Activated CD8-positive, alpha-beta memory T cell treated with anti-CD3 and anti-CD28 coated beads for 48 hours (primary cell): ENCODE data around the gene PRRT1.
"Not testable (repeated sequence)": the region's sequence is repeated elsewhere in the genome, so short reads cannot be mapped to it uniquely, and the experiment has no call there.

Experiments
- DNase-seq, 3 experiments: peaks; one replicate each; pipeline ENCODE4 v3.0.0-alpha.2; 2020; ENCODE audit warnings: low read depth in 2 of 3, low spot score in 2 of 3

Gene PRRT1

DNA sequence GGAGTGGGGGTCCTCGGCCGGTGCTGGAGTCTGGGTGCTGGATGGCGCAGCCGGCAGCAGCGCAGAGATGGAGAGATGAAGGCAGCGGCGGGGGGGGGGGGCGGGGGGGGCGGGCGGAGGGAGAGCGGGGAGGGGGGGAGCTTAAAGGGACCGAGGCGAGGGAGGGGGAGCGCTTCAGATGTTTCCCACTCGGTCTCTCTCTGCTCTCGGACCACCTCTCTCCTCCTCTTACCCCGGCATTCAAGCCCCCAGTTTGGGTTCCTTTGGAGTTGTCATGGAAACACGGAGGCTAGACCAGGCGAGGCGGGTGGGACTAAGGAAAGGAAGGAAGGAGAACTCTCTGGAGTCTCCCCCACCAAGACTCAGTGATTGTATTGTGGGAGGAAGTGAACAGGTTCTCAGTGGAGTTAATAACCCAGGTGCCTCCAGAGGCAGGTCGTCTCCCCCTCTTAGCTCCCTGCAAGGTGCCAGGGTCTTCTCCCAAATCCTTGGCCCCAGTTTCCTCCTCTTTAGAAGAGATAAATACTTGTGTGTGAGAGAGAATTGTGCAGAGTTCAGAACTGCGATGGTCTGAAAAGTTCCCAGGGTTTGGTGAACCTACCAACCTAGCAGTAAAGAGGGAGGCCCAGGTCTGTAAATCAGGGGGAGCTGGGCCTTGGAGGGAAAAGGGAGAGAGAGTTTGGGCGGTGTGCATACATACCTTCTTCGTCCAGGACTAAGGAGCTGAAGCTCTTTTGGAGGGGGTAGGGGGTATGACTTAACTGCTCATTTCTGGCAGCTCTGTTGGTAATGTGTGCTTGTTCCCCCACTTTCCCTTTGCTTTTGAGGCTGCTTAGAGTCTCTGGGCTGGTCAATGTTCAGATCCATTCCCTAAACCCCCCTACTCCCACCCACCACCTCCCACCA, at the start of gene PRRT1:
TSS of gene PRRT1 (minus strand) at position 77 of the 906 bp plus-strand sequence. CDS start 112 bp downstream, outside the sequence.
- DNase-seq = no peak

GRCh38 chr6:32200711-32201475, 49.2 kb upstream of the PRRT1 start:
- DNase-seq = no peak

GRCh38 chr6:32198866-32199265, 47.1 kb upstream of the PRRT1 start:
- no peak for DNase-seq

DNA sequence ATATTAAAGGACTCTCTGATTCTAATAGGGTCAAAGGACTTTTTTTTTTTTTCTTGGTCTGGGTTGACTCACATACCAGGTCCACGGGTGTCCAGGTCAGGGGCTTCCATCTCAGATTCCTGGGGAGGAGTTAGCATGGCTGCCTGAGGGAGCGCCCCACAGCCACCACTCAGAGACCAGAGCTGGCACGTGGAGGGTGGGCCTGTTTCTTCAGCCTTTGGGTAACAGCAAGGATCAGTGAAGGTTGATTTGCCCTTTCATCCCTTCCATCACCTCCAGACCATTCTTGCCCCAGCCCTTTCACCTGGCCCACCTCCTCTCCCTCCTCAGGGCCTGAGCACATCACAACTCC, 46.6 kb upstream of the PRRT1 start:
- no peak for DNase-seq

DNA sequence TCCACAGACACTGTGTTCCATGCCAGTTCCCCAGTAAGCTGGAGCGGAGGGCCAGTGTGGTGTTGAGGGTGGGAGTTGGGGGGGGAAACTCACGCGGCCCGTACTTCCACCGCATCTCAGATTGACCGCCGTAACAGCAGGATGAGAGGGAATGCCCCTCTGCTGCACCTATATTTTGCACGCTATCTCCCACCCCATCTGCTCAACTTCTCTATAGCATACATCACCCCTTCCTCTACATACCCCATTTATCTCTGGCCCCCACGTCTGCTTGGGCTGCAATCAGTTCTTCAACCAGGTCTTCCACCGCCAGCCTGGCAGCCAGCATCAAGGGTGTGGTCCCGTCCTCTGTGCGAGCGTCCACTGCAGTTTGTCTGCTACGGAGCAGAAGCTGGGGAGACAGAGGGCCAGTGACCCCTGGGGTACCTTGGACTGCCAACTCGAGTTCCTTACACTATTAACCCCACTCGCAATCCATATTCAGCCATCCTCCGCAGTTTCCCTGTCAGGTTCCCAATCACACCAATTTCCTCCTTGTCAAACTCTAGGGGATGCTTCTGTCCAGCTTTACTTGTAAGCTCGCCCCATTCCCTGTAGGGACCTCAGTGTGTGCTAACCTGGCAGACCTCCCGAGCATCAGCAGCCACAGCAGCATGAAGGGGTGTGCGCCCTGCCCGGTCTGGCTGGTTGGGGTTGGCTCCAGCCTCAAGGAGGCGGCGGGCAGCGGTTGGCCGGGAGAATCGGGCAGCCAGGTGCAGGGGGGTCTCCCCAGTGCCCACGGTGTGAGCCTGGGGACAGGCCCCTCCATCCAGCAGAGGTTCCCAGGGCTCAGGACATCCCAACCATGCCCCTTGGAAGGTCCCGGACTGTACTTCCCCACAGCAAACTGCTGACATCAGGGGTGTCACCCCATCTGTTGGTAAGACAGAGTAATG, 45.2 kb upstream of the PRRT1 start:
- DNase-seq = no peak

GRCh38 chr6:32195902-32196681, 44.4 kb upstream of the PRRT1 start:
- DNase-seq = peak in 2 of 3 experiments; percentile 52 to 53

DNA sequence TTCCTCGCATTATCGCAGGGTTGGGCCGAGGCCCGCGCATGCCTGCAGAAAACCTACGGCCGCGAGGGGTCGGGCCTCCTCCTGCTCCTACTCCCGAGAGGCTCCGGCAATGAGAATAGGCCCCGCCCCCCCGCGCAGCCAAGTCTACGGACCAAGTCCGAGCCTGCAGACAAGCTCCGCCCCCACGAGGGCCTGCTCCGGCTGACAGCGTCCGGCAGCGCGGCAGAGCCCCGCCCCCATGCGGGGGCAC, 43.8 kb upstream of the PRRT1 start:
- DNase-seq = peak; percentile 99 to 100 (median 100)

- DNase-seq = no peak
These were observed 43.3 kb upstream of the PRRT1 start for GRCh38 chr6:32194825-32195651.

- no peak for DNase-seq
These were observed 42.6 kb upstream of the PRRT1 start for GRCh38 chr6:32194388-32194787.

DNA sequence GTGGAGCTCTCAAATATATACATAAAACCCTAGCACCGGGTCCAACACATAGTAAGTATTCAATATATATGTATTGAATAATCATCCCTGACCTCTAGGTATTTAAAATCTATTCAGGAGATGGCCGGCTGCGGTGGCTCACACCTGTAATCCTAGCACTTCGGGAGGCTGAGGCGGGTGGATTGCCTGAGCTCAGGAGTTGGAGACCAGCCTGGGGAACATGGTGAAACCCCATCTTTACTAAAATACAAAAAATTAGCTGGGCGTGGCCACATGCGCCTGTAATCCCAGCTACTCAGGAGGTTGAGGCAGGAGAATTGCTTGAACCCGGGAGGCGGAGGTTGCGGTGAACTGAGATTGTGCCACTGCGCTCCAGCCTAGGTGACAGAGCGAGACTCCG, 41.4 kb upstream of the PRRT1 start:
- not testable (repeated sequence) for DNase-seq

DNA sequence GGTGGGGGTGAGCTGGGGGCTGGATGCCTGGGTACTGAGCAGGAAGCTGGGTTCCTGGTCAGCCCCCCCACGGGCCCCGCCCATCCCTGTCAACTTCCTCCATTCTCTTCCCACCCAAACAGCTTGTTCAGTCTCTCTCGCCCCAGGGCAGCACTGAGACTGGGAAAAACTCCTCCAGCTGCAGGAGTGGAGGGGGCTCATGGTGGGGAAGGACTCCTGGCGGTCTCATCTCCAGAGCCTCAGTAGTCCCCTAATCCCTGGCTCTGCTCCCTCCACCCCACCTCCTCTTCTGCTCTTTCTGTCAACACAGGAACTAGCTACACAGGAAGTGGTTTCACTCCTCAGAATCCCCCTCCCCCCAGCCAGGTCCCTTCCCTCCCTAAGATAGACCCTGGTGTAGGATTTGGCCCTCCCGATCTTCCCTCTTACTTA, 40.9 kb upstream of the PRRT1 start, which contains the start of gene GPSM3:
TSS of gene GPSM3 (minus strand) at position 36 of the 432 bp plus-strand sequence. CDS start 130 bp downstream, outside the sequence.
- DNase-seq = no peak

DNA sequence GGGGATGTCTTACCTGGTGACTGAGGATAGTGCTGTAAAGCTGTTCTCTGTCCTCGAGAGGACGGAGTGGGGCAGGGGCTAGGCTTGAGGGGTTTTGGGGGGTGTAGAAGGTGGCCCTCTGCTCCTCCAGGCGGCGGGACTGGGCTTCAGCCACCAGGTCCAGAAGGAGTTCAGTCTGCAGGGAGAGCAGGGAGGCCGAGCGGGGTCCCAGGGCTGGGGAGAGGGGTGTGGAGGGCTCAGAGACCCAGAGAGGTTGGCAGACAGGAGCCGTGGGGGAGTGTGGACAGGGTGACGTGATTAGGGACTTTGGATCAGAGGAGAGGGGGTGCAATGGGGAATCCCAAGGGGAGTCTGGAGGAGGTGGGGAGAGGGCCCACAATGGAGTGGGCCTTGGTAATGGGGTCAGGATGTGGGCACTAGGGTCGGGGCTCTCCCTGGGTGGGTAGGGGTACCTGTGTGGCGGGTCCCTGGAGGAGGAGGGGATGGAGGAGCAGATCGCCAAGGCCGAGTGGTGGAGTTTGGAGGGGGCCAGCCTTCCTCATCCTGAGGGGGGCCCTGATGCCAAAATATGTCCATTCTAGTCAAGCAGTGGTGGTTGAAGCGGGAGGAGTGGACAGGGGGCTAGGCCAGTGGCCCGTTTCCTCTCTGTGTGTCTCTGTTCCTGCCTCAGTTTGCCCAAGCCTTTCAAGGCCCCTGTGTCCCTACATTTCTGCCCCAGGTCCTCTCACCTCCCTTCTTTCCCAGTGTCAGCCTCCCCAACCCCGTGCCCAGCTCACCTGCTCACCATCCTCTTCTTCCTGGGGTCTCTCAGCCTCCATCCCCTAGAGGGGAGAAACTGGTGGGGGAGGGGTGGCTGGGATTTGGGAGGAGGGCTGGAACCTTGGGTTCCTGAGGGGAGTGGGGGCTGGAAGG, 40.2 kb upstream of the PRRT1 start:
- no peak for DNase-seq

- DNase-seq = no peak
These were observed 39.4 kb upstream of the PRRT1 start for GRCh38 chr6:32190911-32191677.

- DNase-seq = peak in 2 of 3 experiments; percentile 55
These were observed 38.5 kb upstream of the PRRT1 start, which contains the start of gene PBX2 for GRCh38 chr6:32190054-32190851. Gene PBX2 (minus strand): TSS chr6:32190202. CDS start chr6:32189915, 287 bp downstream.

GRCh38 chr6:32189742-32190053, 38.0 kb upstream of the PRRT1 start:
- DNase-seq = no peak

GRCh38 chr6:32189069-32189741, 37.5 kb upstream of the PRRT1 start:
- no peak for DNase-seq
